ENCODE data around the gene CHD2.
A peak's percentile ranks its signal among the peaks of the same experiment; 100 is the strongest.
"Not testable (repeated sequence)": the region's sequence is repeated elsewhere in the genome, so short reads cannot be mapped to it uniquely, and the experiment has no call there.

The CHD2 gene

GRCh38 chr15:93020976-93021772 lies 121.0 kb downstream of the CHD2 start:
- no peak for DNase-seq

GRCh38 chr15:93024293-93024692 lies 124.2 kb downstream of the CHD2 start:
- DNase-seq, result no peak

- DNase-seq, result no peak
Observed at GRCh38 chr15:93024716-93025624, 124.8 kb downstream of the CHD2 start.

GRCh38 chr15:93025625-93025982 lies 125.5 kb downstream of the CHD2 start:
- DNase-seq, result no peak

GRCh38 chr15:93026380-93026817 lies 126.3 kb downstream of the CHD2 start:
- no peak for DNase-seq

GRCh38 chr15:93027413-93027812 lies 127.3 kb downstream of the CHD2 start:
- peak; percentile 9 for DNase-seq

GRCh38 chr15:93028111-93028631 lies 128.0 kb downstream of the CHD2 start:
- no peak for DNase-seq

GRCh38 chr15:93028632-93029213 lies 128.6 kb downstream of the CHD2 start:
- DNase-seq, result peak; percentile 48

- DNase-seq, result no peak
Observed at GRCh38 chr15:93029214-93029835, 129.2 kb downstream of the CHD2 start.

- DNase-seq, result no peak
Observed at GRCh38 chr15:93029836-93030429, 129.8 kb downstream of the CHD2 start.

- peak; percentile 57 for DNase-seq
Observed at GRCh38 chr15:93030430-93031102, 130.4 kb downstream of the CHD2 start.

GRCh38 chr15:93031103-93031464 lies 131.0 kb downstream of the CHD2 start:
- DNase-seq, result no peak

- not testable (repeated sequence) for DNase-seq
Observed at GRCh38 chr15:93031557-93032384, 131.6 kb downstream of the CHD2 start.

- not testable (repeated sequence) for DNase-seq
Observed at GRCh38 chr15:93032515-93033206, 132.5 kb downstream of the CHD2 start.

GRCh38 chr15:93033434-93034045 lies 133.4 kb downstream of the CHD2 start:
- DNase-seq, result no peak

GRCh38 chr15:93034512-93034911 lies 134.4 kb downstream of the CHD2 start:
- no peak for DNase-seq

GRCh38 chr15:93035092-93035915 lies 135.2 kb downstream of the CHD2 start:
- no peak for DNase-seq

All from fibroblast of skin of back (primary cell).